IMR-90 (cell line): Measurements from ENCODE around the gene PIRT. TPM values are rescaled to one million over a fixed set of nuclear protein-coding genes. Genes with fewer than 3 reads are reported as not detected.
"Not testable (repeated sequence)": the region's sequence is repeated elsewhere in the genome, so short reads cannot be mapped to it uniquely, and the experiment has no call there.

Source experiments
- ATAC-seq: fragments of 200-7000 bp; cut with Tn5 transposase; 2 replicates; pipeline ENCODE4 v1.9.1; 2020; ENCODE audit warnings: low read depth, mild to moderate bottlenecking, moderate library complexity
- BruUV-seq: library from RNA; stranded (reverse); fragments of 400-500 nt; replicated peaks from 2 replicates; lab custom pipeline; 2021; lab: Mats Ljungman, UMichigan
- CTCF ChIA-PET: fragments of 300-600 bp; formaldehyde crosslinking; extraction: SDS; loops from one replicate; lab custom pipeline; 2021; ENCODE audit warnings: antibody characterized with exemption; lab: Yijun Ruan, JAX
- POLR2A ChIA-PET: fragments of 300-600 bp; sonication (Branson Sonifier 250); formaldehyde crosslinking; loops from one replicate; lab custom pipeline; 2022; ENCODE audit warnings: antibody characterized with exemption; ENCODE audit not compliant: unreplicated experiment; lab: Charles Lee
- DNase-seq: peaks from one replicate; pipeline ENCODE4 v3.0.0; 2013
- H2AFZ ChIP-seq: replicated peaks from 2 replicates; pipeline ENCODE3; 2013; ENCODE audit warnings: low read length, mild to moderate bottlenecking; ENCODE audit not compliant: poor library complexity
- H2AK5ac ChIP-seq: 2 replicates; pipeline ENCODE4 v1.6.1; 2013; ENCODE audit warnings: low read depth, low read length, inconsistent platforms
- H2AK9ac ChIP-seq: replicated peaks from 2 replicates; pipeline ENCODE3; 2013; ENCODE audit warnings: mild to moderate bottlenecking, low read depth, low read length, moderate library complexity; ENCODE audit not compliant: poor library complexity
- H2BK120ac ChIP-seq: 2 replicates; pipeline ENCODE4 v1.6.1; 2013; ENCODE audit warnings: low read depth, low read length, inconsistent platforms
- H2BK15ac ChIP-seq: 3 replicates; pipeline ENCODE4 v1.6.1; 2013; ENCODE audit warnings: low read depth, low read length, inconsistent platforms
- H2BK20ac ChIP-seq: 2 replicates; pipeline ENCODE4 v1.6.1; 2013; ENCODE audit warnings: low read depth, mild to moderate bottlenecking, inconsistent platforms, low read length, moderate library complexity
- H2BK5ac ChIP-seq: 2 replicates; pipeline ENCODE4 v1.6.1; 2013; ENCODE audit warnings: mild to moderate bottlenecking, low read depth, low read length, inconsistent platforms; ENCODE audit not compliant: poor library complexity, severe bottlenecking
- H3K14ac ChIP-seq: replicated peaks from 2 replicates; pipeline ENCODE4 v1.6.1; 2013; ENCODE audit warnings: low read depth, low read length, inconsistent platforms
- H3K18ac ChIP-seq: 2 replicates; pipeline ENCODE4 v1.6.1; 2013; ENCODE audit warnings: low read depth, low read length, control low read depth
- H3K23ac ChIP-seq: 2 replicates; pipeline ENCODE4 v1.6.1; 2013; ENCODE audit warnings: low read depth, low read length, inconsistent platforms
- H3K27ac ChIP-seq: 2 replicates; pipeline ENCODE4 v1.5.1; 2013; ENCODE audit warnings: mild to moderate bottlenecking, control low read depth, low read length; ENCODE audit not compliant: insufficient read depth
- H3K27me3 ChIP-seq: 2 replicates; pipeline ENCODE4 v1.6.1; 2013; ENCODE audit warnings: low read length; ENCODE audit not compliant: control insufficient read depth, insufficient read depth
- H3K36me3 ChIP-seq: 2 replicates; pipeline ENCODE4 v1.6.1; 2013; ENCODE audit warnings: low read length, mixed read lengths; ENCODE audit not compliant: control insufficient read depth, insufficient read depth
- H3K4ac ChIP-seq: 2 replicates; pipeline ENCODE4 v1.6.1; 2013; ENCODE audit warnings: low read depth, low read length, inconsistent platforms
- H3K4me1 ChIP-seq: 2 replicates; pipeline ENCODE4 v1.6.1; 2013; ENCODE audit warnings: low read length, mixed read lengths; ENCODE audit not compliant: control insufficient read depth, insufficient read depth
- H3K4me2 ChIP-seq: 2 replicates; pipeline ENCODE4 v1.6.1; 2013; ENCODE audit warnings: low read depth, mild to moderate bottlenecking, control low read depth, low read length, moderate library complexity
- H3K4me3 ChIP-seq: 2 replicates; pipeline ENCODE4 v1.5.1; 2013; ENCODE audit warnings: low read depth, mild to moderate bottlenecking, control low read depth, low read length, moderate library complexity; ENCODE audit not compliant: insufficient read depth
- H3K56ac ChIP-seq: 2 replicates; pipeline ENCODE4 v1.6.1; 2013; ENCODE audit warnings: low read length, inconsistent platforms; ENCODE audit not compliant: insufficient read depth; ENCODE audit errors: extremely low read depth
- H3K79me1 ChIP-seq, 2 experiments: 2 replicates each; pipeline ENCODE4 v1.6.1; 2013; ENCODE audit warnings: low read length in 2 of 2, inconsistent platforms in 1 of 2, low read depth in 1 of 2
- H3K9ac ChIP-seq: 2 replicates; pipeline ENCODE4 v1.6.1; 2013; ENCODE audit warnings: low read depth, low read length, control low read depth
- H3K9me1 ChIP-seq: 2 replicates; pipeline ENCODE4 v1.6.1; 2013; ENCODE audit warnings: low read length, inconsistent platforms; ENCODE audit not compliant: insufficient read depth
- H3K9me3 ChIP-seq: 2 replicates; pipeline ENCODE4 v1.6.1; 2013; ENCODE audit warnings: low read length; ENCODE audit not compliant: control insufficient read depth, insufficient read depth
- H4K20me1 ChIP-seq: 2 replicates; pipeline ENCODE4 v1.6.1; 2013; ENCODE audit warnings: low read length, inconsistent platforms; ENCODE audit not compliant: insufficient read depth
- H4K5ac ChIP-seq: 2 replicates; pipeline ENCODE4 v1.6.1; 2013; ENCODE audit warnings: mild to moderate bottlenecking, low read depth, low read length, control low read depth
- H4K8ac ChIP-seq, 2 experiments: 2 replicates each; pipeline ENCODE4 v1.6.1; 2013; ENCODE audit warnings: low read depth in 2 of 2, low read length in 2 of 2, control low read depth in 1 of 2, inconsistent platforms in 1 of 2
- H4K91ac ChIP-seq: 2 replicates; pipeline ENCODE4 v1.6.1; 2013; ENCODE audit warnings: low read depth, low read length, inconsistent platforms; ENCODE audit not compliant: insufficient read depth
- BHLHE40 ChIP-seq: fragments of 150-350 bp; IDR thresholded peaks from 2 replicates; pipeline ENCODE4 v1.6.1; 2016; ENCODE audit warnings: mild to moderate bottlenecking, low read depth, low read length
- CHD1 ChIP-seq: IDR thresholded peaks from 2 replicates; pipeline ENCODE4 v1.6.1; 2012; ENCODE audit warnings: low read depth, low read length, improper control_type of control experiment
- MAFK ChIP-seq: IDR thresholded peaks from 2 replicates; pipeline ENCODE4 v1.6.1; 2012; ENCODE audit warnings: low read depth, low read length, improper control_type of control experiment
- NFE2L2 ChIP-seq: fragments of 150-350 bp; IDR thresholded peaks from 2 replicates; pipeline ENCODE4 v1.6.1; 2016; ENCODE audit warnings: low read depth, mild to moderate bottlenecking, low read length
- RAD21 ChIP-seq: IDR thresholded peaks from 2 replicates; pipeline ENCODE4 v1.6.1; 2012; ENCODE audit warnings: low read length, improper control_type of control experiment
- RCOR1 ChIP-seq: IDR thresholded peaks from 2 replicates; pipeline ENCODE4 v1.6.1; 2012; ENCODE audit warnings: mild to moderate bottlenecking, low read length, improper control_type of control experiment; ENCODE audit not compliant: insufficient replicate concordance
- USF2 ChIP-seq: fragments of 150-350 bp; IDR thresholded peaks from 2 replicates; pipeline ENCODE4 v1.6.1; 2017; ENCODE audit warnings: mild to moderate bottlenecking, antibody characterized with exemption, low read length, low read depth
- WGBS, 2 experiments: methylation state at CpG; one replicate each; pipeline versions ENCODE4 v1.1.5 to v1.1.7; 2013; ENCODE audit warnings: missing lambda C conversion rate in 2 of 2; ENCODE audit not compliant: insufficient read length in 1 of 2; ENCODE audit errors: extremely low coverage in 2 of 2; 5-methylcytosine and 5-hydroxymethylcytosine counted together
- dilution Hi-C: fragments of 300-500 bp; cut with HindIII; formaldehyde crosslinking; loops from one replicate; pipeline ENCODE4 v1.14.3; 2018; ENCODE audit warnings: low sequenced_read_pairs; ENCODE audit not compliant: unreplicated experiment
- in situ Hi-C: fragments of 300-500 bp; cut with MboI; formaldehyde crosslinking; loops from 3 replicates; pipeline ENCODE4 v1.14.3; 2019; ENCODE audit warnings: low sequenced_read_pairs, inconsistent platforms, mixed read lengths
- intact Hi-C: fragments of 100-400 bp; cut with micrococcal nuclease; formaldehyde crosslinking; loops from 2 replicates; pipeline ENCODE4 v1.10.0; 2022
- polyA plus RNA-seq, 3 experiments: library from polyadenylated mRNA; depleted of rRNA; stranded (reverse); fragments of >200 nt; gene quantifications; 2 replicates each; pipeline ENCODE4 v1.2.3, GENCODE V29; 2012; ENCODE audit warnings: low replicate concordance in 1 of 3
- total RNA-seq: library from RNA; depleted of rRNA; stranded (reverse); fragments of >200 nt; gene quantifications from 2 replicates; pipeline ENCODE4 v1.2.3, GENCODE V29; 2012

PIRT gene
- total and polyA plus RNA-seq, 2 of the 4 experiments (the other 2 are of a cell fraction): not detected

GRCh38 chr17:10857976-10858375 lies 20.1 kb upstream of the PIRT start:
- Histone ChIP-seq H3K23ac (no peak overlapping the region), H3K4me2 (no peak overlapping the region), H2AFZ (no peak overlapping the region), H2BK20ac (no peak overlapping the region), H3K4me3 (no peak overlapping the region), H3K9me3 (peaks cover 3% of the 10 kb centered on the region; the same call in 1 of the 2 replicates), H3K36me3 (no peaks in the 10 kb centered on the region), H3K9ac (no peak overlapping the region), H3K14ac (no peak overlapping the region), H2BK5ac (no peak overlapping the region), H3K18ac (no peak overlapping the region), H4K8ac (no peak overlapping the region), H4K5ac (no peak overlapping the region), H2AK5ac (no peak overlapping the region), H3K79me1 (no peaks in the 10 kb centered on the region), H2AK9ac (no peak overlapping the region), H3K27me3 (no peaks in the 10 kb centered on the region), H2BK15ac (no peak overlapping the region), H4K91ac (no peak overlapping the region), H3K4me1 (no peaks in the 10 kb centered on the region), H3K56ac (no peak overlapping the region), H3K27ac (no peak overlapping the region), H3K4ac (no peak overlapping the region), H2BK120ac (no peak overlapping the region), H3K9me1 (no peaks in the 10 kb centered on the region), H4K20me1 (no peaks in the 10 kb centered on the region)
- in situ Hi-C loops: no loop called here
- CTCF ChIA-PET: no interaction called here
- ATAC-seq (no peak), DNase-seq (no peak)
- POLR2A ChIA-PET: no interaction called here
- no TSS peak for BruUV-seq
- intact Hi-C loops: no loop called here
- no peak for TF ChIP-seq RCOR1
- TF ChIP-seq NFE2L2: no peak
- no peak for TF ChIP-seq CHD1
- no peak for TF ChIP-seq USF2
- TF ChIP-seq BHLHE40: no peak
- TF ChIP-seq RAD21: no peak
- no peak for TF ChIP-seq MAFK
- dilution Hi-C loops: no loop called here
- 83% methylated on average over 1 of the region's 4 CpGs; no CpG with 5 or more reads in 1 of the 2 experiments for WGBS, 2 experiments

- H3K27me3 ChIP-seq, H3K27ac ChIP-seq, H3K4me3 ChIP-seq, H3K23ac ChIP-seq, H3K9ac ChIP-seq, H2BK15ac ChIP-seq, H3K9me1 ChIP-seq, BruUV-seq, H3K4ac ChIP-seq, H3K9me3 ChIP-seq, H2BK5ac ChIP-seq, H3K36me3 ChIP-seq, H2BK20ac ChIP-seq, POLR2A ChIA-PET, H3K79me1 ChIP-seq, DNase-seq, dilution Hi-C loops, H4K8ac ChIP-seq, H3K18ac ChIP-seq, H2AK9ac ChIP-seq, H3K4me1 ChIP-seq, ATAC-seq, H2AFZ ChIP-seq, H4K20me1 ChIP-seq, H2BK120ac ChIP-seq, H2AK5ac ChIP-seq, H3K14ac ChIP-seq, CTCF ChIA-PET, H3K56ac ChIP-seq, H4K5ac ChIP-seq, intact Hi-C loops, H3K4me2 ChIP-seq, H4K91ac ChIP-seq: not testable (repeated sequence)
- in situ Hi-C loops: loop anchor here (5.0 kb wide), 1 partner anchor 109 kb away; no protein-coding TSS in a partner anchor
- WGBS, 2 experiments: 80% methylated on average over 3 of the region's 6 CpGs; no CpG with 5 or more reads in 1 of the 2 experiments
Observed at GRCh38 chr17:10846636-10847035, 8.7 kb upstream of the PIRT start.
